Skeletal muscle tissue (tissue), 4 donors: Measurements from ENCODE around the gene UXT. TPM values are rescaled to one million over a fixed set of nuclear protein-coding genes. Genes with fewer than 3 reads are reported as not detected.

ENCODE experiments used
- H3K27ac ChIP-seq: one replicate; pipeline ENCODE4 v1.7.0; 2013; ENCODE audit warnings: mild to moderate bottlenecking, low read depth, low read length, inconsistent platforms
- H3K27me3 ChIP-seq, 3 donors: one replicate each; pipeline ENCODE4 v1.7.0; 2013; ENCODE audit warnings: low read length in 3 of 3; ENCODE audit not compliant: control insufficient read depth in 3 of 3, insufficient read depth in 3 of 3
- H3K36me3 ChIP-seq, 3 donors: one replicate each; pipeline ENCODE4 v1.7.0; 2013; ENCODE audit warnings: low read length in 3 of 3; ENCODE audit not compliant: control insufficient read depth in 3 of 3, insufficient read depth in 3 of 3
- H3K4me1 ChIP-seq, 3 donors: one replicate each; pipeline ENCODE4 v1.7.0; 2013; ENCODE audit warnings: low read length in 3 of 3, mild to moderate bottlenecking in 3 of 3; ENCODE audit not compliant: control insufficient read depth in 3 of 3, insufficient read depth in 3 of 3
- H3K4me3 ChIP-seq, 3 donors: one replicate each; pipeline ENCODE4 v1.7.0; 2013; ENCODE audit warnings: low read length in 3 of 3
- H3K9ac ChIP-seq, 3 donors: one replicate each; pipeline ENCODE4 v1.7.0; 2013; ENCODE audit warnings: low read length in 3 of 3, mild to moderate bottlenecking in 3 of 3, moderate library complexity in 2 of 3, low read depth in 1 of 3
- H3K9me3 ChIP-seq, 3 donors: one replicate each; pipeline ENCODE4 v1.7.0; 2013; ENCODE audit warnings: low read length in 3 of 3; ENCODE audit not compliant: control insufficient read depth in 3 of 3
- total RNA-seq: library from RNA; depleted of rRNA; stranded (reverse); fragments of >200 nt; gene quantifications from one replicate; pipeline ENCODE4 v1.2.3, GENCODE V29; 2014
- donor health status: Osteomylitis.

Gene UXT
- total RNA-seq, 1 donor from 2014 or later, result 86.6 TPM

DNA sequence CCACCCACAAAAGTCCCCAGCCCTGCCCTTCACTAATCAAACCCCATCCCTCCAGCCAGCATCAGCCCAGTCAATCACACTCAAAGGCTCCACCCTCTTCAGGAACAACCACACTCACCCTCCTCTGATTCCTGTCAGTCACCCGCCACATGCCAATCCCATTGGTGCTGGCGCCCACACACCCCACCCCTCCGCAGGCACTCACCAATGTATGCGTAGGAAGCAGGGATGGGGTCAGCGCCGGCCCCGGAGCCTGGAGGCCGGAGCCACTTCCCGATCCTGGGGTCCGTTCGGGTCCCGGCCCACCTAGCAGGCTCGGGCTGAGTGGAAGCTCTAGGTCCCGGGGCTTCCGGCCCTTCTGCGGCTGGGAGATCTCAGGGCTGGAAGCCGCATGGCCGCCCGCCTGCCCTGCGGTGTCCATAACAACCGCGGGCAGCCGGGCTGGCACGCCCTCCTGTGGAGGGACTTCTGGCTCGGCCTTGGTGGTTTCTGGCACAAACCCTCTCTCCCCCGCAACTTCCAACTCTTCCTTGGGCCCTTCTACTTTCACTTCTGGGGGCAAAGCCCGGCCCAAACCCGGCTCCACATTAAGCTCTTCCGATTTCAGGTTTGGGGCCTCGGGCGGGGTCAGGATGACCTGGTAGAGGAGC, 21.3 kb downstream of the UXT start:
- H3K9me3 ChIP-seq, result no peaks in the 10 kb centered on the region
- peaks cover 26 to 37% (median 36%) of the 10 kb centered on the region in 3 donors for H3K36me3 ChIP-seq
- no peaks in the 10 kb centered on the region for H3K4me1 ChIP-seq
- H3K9ac ChIP-seq, result no peak overlapping the region
- H3K4me3 ChIP-seq, result no peak overlapping the region
- no peak overlapping the region for H3K27ac ChIP-seq
- no peaks in the 10 kb centered on the region for H3K27me3 ChIP-seq

DNA sequence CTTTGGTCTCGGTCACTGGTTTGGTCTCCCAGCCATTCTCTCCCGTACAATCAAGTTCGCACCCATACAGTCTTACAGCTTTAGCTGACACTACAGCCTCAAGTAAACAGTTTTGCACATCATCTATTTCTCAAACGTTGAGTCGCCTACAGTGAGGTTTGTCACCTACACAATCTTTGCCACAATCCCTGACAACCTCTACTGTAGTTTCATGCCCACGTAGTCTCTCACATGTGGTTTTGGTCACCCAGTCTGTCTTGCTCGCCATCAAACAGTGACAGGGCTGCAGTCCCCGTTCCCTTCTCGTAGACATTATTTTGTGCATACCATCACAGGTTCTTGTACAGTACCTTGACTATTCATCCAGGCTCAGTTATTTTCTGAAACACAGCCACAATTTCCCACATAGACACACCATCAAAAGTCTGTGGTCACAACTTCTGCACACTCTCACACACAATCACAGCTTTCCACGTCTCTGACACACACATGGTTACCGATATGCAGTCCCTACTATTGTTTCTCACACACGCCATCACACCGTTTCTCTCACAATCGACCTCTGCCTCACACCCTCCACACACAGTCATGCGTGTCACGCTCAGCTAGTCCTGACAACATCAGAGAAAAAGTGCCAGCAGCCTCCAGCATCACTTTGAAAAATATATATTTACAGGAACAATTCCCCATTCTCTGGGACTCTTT, 24.0 kb downstream of the UXT start:
- Histone ChIP-seq H3K9me3 (no peaks in the 10 kb centered on the region), H3K4me3 (no peak overlapping the region), H3K4me1 (no peaks in the 10 kb centered on the region), H3K27me3 (no peaks in the 10 kb centered on the region), H3K9ac (no peak overlapping the region), H3K36me3 (peaks cover 19 to 32% (median 23%) of the 10 kb centered on the region in 3 donors), H3K27ac (no peak overlapping the region)

DNA sequence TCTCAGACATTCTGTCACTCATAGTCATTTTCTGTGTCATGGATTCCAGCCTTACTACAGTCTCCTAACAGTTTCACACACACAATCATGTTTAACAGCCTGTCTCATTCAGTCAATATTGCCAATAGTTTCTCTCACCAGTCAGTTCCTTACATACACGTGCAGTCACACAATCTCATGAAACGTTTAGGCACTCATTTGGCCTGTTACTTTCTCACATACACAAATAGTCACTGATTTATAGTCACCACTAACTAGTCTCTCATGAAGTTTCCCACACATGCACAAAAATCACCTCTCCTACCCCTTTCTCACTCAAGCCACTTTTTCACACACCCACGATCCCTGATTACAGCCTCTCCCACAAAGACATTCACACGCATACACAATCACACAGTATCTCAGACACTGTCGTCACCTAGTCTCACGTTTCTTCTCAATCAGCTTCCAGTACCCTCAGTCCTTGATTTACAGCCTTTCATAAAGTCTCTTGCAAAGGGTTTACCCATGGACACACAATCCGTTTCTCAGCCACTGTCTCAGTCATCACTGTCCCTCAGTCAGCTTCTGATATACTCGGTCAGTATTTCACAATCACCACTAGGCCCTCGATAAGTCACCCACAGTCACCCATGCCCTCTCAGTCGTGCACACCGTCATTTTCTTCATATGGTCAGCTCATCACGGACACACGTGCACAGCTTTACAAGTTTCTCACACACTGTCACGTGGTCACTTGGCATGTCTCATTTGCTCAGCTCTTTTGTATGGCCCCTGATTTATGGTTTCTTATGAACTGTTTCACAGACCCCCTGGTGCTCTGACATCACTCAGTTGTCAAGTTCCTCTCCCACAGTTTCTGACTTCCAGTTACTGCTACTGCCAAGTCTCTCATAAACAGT, 25.0 kb downstream of the UXT start:
- Histone ChIP-seq H3K4me3 (no peak overlapping the region), H3K4me1 (no peaks in the 10 kb centered on the region), H3K36me3 (peaks cover 13 to 24% (median 18%) of the 10 kb centered on the region in 3 donors), H3K27ac (no peak overlapping the region), H3K9me3 (no peaks in the 10 kb centered on the region), H3K9ac (no peak overlapping the region), H3K27me3 (no peaks in the 10 kb centered on the region)

GRCh38 chrX:47632666-47633065, 26.3 kb downstream of the UXT start:
- no peak overlapping the region for H3K4me3 ChIP-seq
- no peak overlapping the region for H3K27ac ChIP-seq
- H3K4me1 ChIP-seq, result no peaks in the 10 kb centered on the region
- H3K36me3 ChIP-seq, result peaks cover 4 to 16% (median 11%) of the 10 kb centered on the region in 3 donors
- no peaks in the 10 kb centered on the region for H3K27me3 ChIP-seq
- H3K9me3 ChIP-seq, result no peaks in the 10 kb centered on the region
- H3K9ac ChIP-seq, result no peak overlapping the region

GRCh38 chrX:47631676-47632075, 27.3 kb downstream of the UXT start:
- Histone ChIP-seq H3K4me1 (no peaks in the 10 kb centered on the region), H3K27ac (no peak overlapping the region), H3K9me3 (no peaks in the 10 kb centered on the region), H3K9ac (no peak overlapping the region), H3K4me3 (no peak overlapping the region), H3K36me3 (peaks cover 0 to 15% (median 8%) of the 10 kb centered on the region in 3 donors), H3K27me3 (no peaks in the 10 kb centered on the region)

DNA sequence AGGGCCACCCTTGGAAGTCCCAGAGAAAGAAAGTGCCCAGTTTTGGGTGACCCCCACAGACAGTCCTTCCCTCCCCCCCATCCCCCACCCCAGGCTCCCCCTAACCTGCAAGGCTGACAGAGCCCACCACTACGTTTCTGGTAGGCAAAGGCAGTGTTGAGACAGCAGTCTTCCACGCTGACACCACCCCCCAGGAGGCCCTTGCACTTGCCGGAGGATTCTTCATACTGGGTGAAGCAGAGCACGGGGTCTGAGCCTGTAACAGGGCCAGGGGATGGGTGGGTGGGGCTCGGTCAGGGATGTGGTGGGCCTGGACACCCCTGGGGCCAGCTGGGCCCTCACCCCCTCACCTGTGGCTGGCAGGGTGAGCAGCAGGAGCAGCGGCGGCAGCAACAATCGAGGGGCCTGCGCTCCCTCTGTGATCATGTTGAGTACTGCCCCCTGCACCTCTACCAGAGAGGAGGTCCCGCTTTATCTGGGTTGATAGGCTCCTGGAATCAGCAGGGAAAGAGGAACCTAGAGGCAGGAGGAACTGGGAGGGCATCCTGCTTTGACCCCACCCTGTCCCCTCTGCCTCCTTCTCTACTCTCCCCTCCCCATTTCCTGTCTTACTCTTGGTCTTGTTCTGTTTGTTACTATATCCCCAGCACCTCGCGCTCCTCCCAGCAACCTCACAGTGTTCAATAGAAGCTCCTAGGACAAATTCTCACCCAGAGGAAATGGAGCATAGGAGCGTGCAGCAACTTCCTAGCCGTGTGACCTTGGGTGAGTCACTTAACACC, 29.4 kb downstream of the UXT start, which contains the start of gene CFP:
Gene CFP (minus strand): TSS at position 512 of the 782 bp plus-strand sequence. CDS start 86 bp downstream, at position 426.
- Histone ChIP-seq H3K9me3 (no peaks in the 10 kb centered on the region), H3K27me3 (no peaks in the 10 kb centered on the region), H3K4me1 (no peaks in the 10 kb centered on the region), H3K9ac (no peak within 1 kb of the TSS), H3K36me3 (peaks cover 0 to 5% (median 0%) of the 10 kb centered on the region in 3 donors), H3K27ac (no peak within 1 kb of the TSS), H3K4me3 (no peak within 1 kb of the TSS)

GRCh38 chrX:47628982-47629381, 30.0 kb downstream of the UXT start:
- H3K9me3 ChIP-seq, result no peaks in the 10 kb centered on the region
- H3K27me3 ChIP-seq, result peaks cover 0 to 3% (median 3%) of the 10 kb centered on the region in 3 donors
- no peaks in the 10 kb centered on the region for H3K36me3 ChIP-seq
- H3K4me1 ChIP-seq, result no peaks in the 10 kb centered on the region
- H3K4me3 ChIP-seq, result no peak overlapping the region
- H3K9ac ChIP-seq, result no peak overlapping the region
- no peak overlapping the region for H3K27ac ChIP-seq

DNA sequence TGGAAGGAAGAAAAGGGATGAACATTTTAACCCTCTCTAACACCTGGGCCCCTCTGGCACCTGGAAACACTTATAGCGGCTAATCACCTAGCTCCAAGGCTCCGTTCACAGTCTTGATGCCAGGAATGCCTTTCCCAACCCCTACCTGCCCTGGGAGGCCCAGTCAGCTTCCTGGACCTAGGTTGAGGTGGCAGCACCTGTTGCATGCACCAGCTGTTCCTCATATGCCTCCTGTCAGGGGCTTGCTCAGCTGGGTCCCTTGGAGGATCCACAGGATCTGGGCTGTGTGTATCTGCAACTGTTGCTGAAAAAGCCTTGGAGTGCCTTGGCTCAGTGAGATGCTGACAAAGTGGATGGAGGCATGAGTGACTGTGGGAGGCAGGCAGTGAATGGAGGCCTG, 33.6 kb downstream of the UXT start:
- no peak overlapping the region for H3K4me3 ChIP-seq
- H3K36me3 ChIP-seq, result no peaks in the 10 kb centered on the region
- peaks cover 0 to 31% (median 6%) of the 10 kb centered on the region in 3 donors for H3K27me3 ChIP-seq
- peaks cover 0 to 2% (median 0%) of the 10 kb centered on the region in 3 donors for H3K4me1 ChIP-seq
- H3K27ac ChIP-seq, result no peak overlapping the region
- H3K9me3 ChIP-seq, result no peaks in the 10 kb centered on the region
- no peak overlapping the region for H3K9ac ChIP-seq

- Histone ChIP-seq H3K4me3 (no peak overlapping the region), H3K9ac (no peak overlapping the region), H3K9me3 (no peaks in the 10 kb centered on the region), H3K27ac (no peak overlapping the region), H3K4me1 (peaks cover 0 to 2% (median 0%) of the 10 kb centered on the region in 3 donors), H3K27me3 (peaks cover 0 to 33% (median 6%) of the 10 kb centered on the region in 3 donors), H3K36me3 (no peaks in the 10 kb centered on the region)
Measured at GRCh38 chrX:47623540-47624027, 35.4 kb downstream of the UXT start.
